GM18861 (cell line): Measurements from ENCODE around the gene SRPK1.

Source experiments
- ATAC-seq: cut with Tn5 transposase; IDR thresholded peaks from one replicate; pipeline ENCODE4 v1.9.1; 2021; ENCODE audit not compliant: unreplicated experiment

Gene SRPK1

DNA sequence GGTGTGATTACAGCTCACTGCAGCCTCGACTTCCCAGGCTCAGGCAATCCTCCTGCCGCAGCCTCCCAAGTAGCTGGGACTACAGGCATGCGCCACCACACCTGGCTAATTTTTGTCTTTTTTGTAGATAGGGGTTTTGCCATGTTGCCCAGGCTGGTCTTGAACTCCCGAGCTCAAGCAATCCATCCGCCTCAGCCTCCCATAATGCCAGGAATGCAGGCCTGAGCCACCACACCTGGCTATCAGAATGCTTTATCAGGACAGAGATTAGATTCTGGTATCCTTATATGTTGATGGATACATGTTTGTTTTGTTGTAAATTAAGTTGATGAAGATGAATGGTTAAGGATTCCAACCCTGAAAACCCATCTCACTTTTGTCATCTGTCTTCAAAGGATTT is 91.6 kb downstream of the SRPK1 start:
- ATAC-seq, result no peak

DNA sequence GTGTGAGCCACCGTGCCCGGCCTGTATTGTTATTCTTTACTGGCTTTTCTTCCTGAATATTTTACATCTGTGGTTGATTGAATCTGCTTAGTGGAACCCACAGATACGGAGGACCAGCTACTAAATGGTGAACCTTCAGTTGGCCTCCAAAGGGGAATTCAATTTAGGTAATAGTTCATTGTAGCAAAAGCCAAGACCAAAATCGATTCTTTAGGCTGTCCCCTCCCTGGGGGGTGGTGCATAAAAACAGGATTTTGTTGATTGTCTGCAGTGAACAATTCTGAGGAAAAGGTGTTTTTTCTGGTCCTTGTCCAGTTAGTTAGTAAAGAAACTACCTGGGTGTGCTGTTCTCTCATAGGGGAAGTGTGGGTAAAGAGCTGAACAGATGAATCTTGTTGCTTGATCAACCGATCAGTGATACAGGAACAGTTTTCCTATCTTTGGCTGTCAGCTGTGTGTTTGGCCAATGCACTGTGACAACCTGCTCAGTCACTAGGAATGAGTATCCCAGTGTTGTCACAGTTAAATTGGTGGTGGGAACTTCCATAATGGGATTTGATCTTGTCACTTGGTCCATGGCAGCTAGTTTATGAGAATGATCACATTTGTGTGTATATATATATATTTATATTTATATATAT is 96.2 kb downstream of the SRPK1 start:
- ATAC-seq, result no peak

GRCh38 chr6:35823601-35824000 is 97.3 kb downstream of the SRPK1 start:
- no peak for ATAC-seq

- ATAC-seq, result no peak
Observed at GRCh38 chr6:35817515-35817914, 103.4 kb downstream of the SRPK1 start.

- no peak for ATAC-seq
Observed at GRCh38 chr6:35811699-35811995, 109.3 kb downstream of the SRPK1 start.

DNA sequence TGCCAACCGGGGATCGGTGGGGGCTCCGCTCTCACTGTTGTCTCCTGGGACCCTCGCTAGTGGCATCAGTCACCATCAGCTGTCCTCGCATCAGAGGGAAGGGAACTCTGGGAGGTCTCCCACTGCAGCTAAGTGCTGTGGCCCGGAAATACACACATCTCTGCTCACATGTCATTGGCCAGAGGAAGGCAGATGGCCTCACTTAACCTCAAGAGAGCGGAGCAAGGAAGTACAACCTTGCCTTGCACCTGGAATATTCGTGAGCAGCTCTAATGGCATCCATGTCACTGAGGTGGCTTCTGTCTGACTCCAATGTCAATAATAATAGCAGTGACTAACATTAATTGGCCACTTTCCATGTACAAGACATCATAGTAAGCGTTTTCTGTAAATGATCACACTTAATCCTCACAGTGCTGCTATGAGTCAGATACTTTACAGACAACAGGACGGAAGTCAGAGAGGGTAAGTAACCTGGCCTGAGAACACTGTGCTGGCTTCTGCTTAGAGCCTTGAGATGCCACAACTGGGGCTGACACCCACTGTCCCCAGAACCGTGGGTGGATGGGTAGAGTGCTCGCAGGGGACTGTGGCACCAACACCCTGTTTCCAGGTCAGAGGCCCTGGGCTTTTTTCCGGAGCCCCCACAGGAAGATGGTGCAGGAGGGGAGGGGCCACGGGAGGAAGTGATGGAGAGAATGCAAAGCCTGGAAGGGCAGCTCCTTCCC is 109.8 kb downstream of the SRPK1 start:
- ATAC-seq, result no peak

DNA sequence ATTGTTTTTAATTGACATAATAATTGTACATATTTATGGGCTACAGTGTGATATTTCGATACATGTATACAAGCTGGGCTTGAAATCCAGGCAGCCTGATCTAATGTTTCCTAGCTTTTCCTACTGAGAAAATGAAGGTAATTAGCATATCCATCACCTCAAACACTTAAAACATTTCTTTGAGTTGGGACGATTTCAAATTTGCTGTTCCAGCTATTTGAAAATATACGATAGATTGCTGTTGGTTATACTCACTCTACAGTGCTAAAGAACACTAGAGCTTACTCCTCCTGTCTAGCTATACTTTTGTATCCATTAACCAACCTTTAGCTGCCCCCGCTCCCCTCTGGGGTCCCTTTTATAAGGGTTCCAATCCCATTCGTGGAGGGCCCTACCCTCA is 111.1 kb downstream of the SRPK1 start:
- no peak for ATAC-seq

- ATAC-seq, result no peak
Observed at GRCh38 chr6:35808688-35809087, 112.2 kb downstream of the SRPK1 start.

GRCh38 chr6:35804996-35805736 is 115.7 kb downstream of the SRPK1 start, which contains the start of gene LHFPL5:
TSS of gene LHFPL5 (plus strand) at chr6:35805352. CDS start at chr6:35805671, 319 bp downstream.
- no peak for ATAC-seq

GRCh38 chr6:35801148-35801547 is 119.8 kb downstream of the SRPK1 start:
- no peak for ATAC-seq

GRCh38 chr6:35798706-35799105 is 122.2 kb downstream of the SRPK1 start:
- ATAC-seq, result no peak

DNA sequence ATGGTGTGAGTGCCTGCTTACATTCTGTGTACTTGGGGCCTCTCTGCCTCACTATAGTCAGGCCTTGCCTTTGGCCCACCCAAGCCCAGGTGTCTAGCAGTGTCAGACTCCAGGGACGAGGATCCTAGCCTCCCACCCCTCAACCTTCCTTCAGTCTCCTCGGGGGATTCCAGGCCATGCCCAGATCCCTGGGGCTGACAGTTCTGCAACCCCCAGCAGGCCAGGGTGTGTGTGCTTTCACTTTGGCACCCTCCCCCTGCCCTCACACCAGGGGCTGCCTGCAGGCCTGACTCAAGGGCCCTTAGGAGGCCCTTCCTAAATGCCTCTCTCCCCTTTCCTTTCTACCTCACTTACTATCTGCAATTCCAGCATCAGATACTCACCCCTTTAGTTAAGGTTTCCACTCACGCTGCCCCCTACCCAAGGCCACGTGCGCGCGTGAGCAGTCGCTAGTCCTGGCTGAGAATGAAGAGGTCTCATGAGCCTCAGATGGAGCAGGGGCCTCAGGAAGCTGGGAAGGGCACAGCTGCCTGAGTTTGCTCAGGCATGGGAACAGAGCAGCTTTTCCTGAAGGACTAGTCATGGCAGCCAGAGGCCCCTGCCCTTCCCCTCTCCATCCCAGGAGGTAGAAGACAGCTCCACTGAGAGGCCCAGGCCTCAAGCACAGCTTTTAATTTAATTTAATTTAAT is 122.9 kb downstream of the SRPK1 start:
- no peak for ATAC-seq

DNA sequence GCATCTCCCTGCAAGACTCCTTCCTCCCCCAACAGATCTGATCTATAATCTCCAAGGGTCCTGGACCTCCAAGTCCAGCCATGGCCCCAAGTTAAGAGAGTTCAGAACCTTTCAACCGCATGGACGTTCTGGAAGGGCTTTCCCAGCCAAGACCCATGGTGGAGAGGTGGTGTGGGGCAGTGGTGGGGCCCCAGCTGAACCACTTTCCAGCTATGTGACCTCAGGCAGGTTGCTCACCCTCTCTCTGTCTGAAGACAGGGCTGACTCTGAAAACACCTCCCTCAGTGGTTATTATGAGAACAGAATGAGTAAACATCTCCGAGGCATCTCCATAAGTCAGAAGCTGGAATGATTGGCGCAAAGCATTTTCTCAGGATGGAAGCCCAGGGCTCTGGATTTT is 124.7 kb downstream of the SRPK1 start:
- ATAC-seq, result no peak

GRCh38 chr6:35795453-35796071 is 125.3 kb downstream of the SRPK1 start:
- ATAC-seq, result no peak

- ATAC-seq, result no peak
Observed at GRCh38 chr6:35794536-35795452, 126.1 kb downstream of the SRPK1 start.

DNA sequence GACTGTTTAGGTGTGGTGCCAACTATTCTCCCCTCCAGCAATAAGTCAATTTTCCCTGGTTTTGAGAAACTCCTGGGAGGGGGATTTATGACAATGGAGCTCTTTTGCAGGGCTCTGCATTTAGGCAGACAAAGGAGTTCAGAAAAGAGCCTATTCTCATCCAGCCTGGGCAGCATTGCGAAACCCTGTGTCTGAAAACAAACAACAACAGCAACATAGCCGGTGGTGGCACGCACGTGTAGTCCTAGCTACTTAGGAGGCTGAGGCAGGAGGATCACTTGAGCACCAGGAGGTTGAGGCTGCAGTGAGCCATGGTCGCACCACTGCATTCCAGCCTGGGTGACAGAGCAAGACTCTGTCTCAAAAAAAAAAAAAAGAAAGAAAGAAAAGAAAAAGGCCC is 130.2 kb downstream of the SRPK1 start:
- ATAC-seq, result no peak

GRCh38 chr6:35788423-35788982 is 132.4 kb downstream of the SRPK1 start:
- no peak for ATAC-seq

DNA sequence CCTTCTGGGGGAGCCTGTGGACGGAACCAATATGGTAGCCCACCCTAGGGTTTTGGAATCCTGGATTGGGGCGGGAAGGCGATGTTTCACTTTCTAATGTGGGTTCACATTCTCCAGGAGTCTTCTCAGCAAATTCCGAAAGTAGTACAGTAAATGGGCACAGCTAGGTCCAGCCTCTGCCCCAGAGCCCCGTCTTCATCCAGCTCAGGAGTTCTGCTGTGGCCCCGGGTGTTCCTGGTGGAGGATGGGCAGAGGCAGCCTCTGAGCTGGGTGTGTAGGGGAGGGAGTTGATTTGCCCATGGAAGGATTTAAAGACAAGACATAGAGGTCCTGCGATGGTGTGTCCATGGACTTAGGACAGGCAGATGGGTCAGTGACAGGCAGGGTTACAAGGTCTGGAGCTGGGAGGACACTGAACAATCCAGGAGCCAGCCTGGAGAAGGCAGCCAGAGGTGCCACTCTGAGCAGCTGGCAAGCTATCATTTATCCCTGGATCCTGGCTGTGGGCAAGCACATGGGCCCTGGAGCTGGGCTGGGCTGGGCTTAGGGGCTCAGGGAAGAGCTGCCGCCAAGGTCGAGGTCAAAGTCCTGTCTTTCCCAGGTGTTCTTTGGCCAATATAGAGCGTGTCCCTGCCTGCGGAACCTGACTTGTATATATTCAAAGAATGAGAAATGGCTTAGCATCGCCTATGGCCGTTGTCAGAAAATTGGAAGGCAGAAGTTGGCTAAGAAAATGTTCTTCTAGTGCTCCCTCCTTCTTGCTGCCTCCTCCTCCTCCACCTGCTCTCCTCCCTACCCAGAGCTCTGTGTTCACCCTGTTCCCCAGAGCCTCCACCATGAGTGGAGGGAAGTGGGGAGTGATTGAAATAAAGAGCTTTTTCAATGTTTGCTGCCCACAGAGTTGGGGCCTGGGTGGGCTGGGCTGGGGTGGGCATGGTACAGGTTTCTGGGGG is 133.4 kb downstream of the SRPK1 start:
- ATAC-seq, result no peak

- ATAC-seq, result no peak
Observed at GRCh38 chr6:35786810-35787209, 134.1 kb downstream of the SRPK1 start.
